HS-5 (cell line): ENCODE results near the gene PSPC1.
A peak's percentile ranks its signal among the peaks of the same experiment; 100 is the strongest.
"Not testable (repeated sequence)": the region's sequence is repeated elsewhere in the genome, so short reads cannot be mapped to it uniquely, and the experiment has no call there.

Experiments
- DNase-seq: peaks from one replicate; pipeline ENCODE4 v3.0.0-alpha.2; 2012; ENCODE audit warnings: low read depth

Gene PSPC1, protein sequence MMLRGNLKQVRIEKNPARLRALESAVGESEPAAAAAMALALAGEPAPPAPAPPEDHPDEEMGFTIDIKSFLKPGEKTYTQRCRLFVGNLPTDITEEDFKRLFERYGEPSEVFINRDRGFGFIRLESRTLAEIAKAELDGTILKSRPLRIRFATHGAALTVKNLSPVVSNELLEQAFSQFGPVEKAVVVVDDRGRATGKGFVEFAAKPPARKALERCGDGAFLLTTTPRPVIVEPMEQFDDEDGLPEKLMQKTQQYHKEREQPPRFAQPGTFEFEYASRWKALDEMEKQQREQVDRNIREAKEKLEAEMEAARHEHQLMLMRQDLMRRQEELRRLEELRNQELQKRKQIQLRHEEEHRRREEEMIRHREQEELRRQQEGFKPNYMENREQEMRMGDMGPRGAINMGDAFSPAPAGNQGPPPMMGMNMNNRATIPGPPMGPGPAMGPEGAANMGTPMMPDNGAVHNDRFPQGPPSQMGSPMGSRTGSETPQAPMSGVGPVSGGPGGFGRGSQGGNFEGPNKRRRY

DNA sequence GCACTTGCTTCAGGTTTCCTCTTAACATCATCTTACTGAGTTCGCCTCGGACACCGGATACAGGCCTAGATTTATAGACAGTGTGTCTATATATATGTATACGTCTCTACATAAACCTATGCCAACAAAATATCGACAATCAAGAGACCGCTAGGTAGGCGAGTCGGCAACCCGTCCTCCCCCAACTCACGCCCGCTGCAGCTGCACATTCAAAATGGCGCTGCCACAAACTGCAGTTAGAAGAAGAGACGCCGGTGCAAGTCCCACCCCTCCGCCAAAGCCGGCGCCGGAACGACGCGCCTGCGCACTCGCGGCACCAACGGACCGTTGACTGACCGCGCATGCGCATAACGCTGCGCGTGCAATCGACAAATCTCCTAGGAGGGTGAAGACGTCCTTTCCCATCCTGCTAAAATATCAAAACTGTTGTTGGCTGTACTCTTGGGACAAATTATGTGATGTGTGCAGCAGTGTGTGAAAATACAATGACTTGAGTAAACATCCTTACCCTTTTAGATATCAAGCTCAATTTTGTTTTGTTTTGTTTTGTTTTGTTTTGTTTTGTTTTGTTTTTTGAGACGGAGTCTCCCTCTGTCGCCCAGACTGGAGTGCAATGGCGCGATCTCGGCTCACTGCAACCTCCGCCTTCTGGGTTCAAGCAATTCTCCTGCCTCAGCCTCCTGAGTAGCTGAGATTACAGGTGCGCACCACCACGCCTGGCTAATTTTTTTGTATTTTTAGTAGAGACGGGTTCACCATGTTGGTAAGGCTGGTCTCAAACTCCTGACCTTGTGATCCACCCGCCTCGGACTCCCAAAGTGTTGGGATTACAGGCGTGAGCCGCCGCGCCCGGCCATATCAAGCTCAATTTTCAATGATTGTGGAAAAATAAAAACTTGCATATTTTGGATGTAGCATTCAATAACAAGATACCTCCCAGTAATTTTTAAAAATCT lies at the start of gene PSPC1:
PSPC1 (minus strand) TSS at position 219 of the 956 bp plus-strand sequence; CDS start at position 31, 188 bp downstream.
- peak; percentile 45 for DNase-seq

DNA sequence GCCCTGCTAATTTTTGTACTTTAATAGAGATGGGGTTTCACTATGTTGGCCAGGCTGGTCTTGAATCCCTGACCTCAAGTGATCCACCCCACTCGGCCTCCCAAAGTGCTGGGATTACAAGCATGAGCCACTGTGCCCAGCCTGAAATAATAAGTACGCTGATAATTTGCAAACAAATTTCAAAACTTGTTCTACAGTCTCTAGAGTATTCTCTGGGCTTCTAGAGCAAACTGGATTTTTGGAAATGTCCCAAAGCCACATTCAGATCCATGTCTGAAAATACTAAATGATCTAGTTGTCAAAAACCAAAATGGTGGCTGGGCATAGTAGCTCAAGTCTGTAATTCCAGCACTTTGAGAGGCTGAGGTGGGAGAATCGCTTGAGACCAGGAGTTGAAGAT lies 39.9 kb upstream of the PSPC1 start:
- DNase-seq = no peak

DNA sequence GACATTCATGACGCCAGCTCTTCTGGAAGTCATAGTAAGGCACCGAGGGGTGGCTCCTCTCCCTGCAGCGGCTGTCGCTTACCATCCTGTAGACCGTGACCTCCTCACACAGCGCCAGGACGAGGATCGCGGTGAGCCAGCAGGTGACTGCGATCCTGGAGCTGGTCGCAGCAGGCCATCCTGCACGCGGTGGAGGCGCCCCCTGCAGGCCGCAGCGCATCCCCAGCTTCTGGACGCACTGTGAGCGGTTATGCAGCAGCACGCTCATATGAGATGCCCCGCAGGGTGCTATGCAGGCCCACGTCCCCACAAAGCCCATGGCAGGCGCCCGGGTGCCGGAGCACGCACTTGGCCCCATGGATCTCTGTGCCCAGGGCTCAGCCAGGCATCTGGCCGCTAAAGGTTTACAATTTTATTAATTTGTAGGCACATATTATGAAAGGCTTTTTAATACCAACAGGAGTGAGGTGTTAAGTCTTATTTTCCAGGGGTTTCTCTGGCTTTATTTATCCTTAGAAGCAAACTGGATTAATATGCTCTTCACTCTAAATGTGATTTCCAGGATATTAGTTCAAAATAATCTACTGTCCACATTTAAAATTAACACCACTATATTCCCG lies 35.6 kb upstream of the PSPC1 start:
- DNase-seq = no peak

DNA sequence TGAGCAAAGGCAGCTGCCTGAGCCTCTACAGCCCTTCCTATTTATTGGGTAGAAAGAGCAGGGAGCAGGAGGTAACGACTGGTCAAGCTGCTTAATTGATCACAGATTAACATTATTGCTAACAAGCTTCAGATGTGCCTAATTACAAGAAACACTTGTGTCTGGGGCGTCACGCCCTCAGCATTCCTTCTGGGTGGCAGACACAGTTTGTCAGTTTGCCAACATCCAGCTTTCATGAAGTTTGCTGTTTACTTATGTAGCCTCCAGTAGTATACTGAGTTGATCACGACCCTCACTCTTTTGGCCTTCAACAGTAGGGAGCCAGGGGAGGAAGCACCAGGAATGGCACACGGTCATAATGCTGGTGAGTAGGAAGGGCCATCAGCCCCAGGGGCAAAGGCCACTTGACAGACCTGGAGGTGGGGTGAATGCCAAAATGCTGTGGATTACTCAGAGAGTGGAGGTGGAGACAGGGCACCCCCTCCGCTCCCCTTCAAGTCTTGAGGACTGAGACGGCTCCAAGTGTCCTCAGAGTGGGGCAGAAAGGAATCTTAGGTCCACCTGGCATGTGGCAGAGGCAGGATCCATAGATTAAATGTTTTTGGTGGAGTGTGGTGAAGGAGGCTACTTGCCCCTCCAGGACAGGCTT lies 34.9 kb upstream of the PSPC1 start:
- DNase-seq = no peak

DNA sequence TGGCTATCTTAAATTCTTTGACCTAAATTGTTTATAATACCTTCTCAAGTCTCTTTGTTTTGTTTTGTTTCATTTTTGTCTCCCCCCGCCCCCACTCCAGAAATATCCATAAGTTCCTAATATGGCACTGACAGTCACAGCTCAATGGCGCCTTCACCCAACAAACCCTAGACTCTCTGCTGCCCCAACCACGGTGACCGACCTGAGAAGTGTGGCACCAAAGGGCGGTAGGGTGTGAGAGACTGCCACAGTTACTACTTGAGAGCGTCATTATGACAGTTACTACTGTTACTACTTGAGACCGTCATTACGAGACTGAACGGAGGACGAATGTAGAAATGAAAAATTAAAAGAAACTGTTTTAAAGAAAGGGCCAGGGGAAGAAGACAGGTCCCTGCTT lies 34.4 kb upstream of the PSPC1 start:
- DNase-seq = no peak

DNA sequence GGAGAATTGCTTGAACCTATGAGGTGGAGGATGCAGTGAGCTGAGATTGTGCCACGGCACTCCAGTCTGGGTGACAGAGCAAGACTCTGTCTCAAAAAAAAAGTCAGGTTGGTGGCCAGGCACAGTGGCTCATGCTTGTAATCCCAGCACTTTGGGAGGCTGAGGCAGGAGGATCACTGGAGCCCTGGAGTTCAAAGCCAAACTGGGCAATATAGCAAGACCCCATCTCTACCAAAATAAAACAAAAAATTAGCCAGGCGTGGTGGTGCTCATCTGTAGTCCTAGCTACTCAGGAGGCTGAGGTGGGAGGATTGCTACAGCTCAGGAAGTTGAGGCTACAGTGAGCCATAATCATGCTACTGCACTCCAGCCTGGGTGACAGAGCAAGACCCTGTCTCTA lies 33.1 kb upstream of the PSPC1 start:
- not testable (repeated sequence) for DNase-seq

DNA sequence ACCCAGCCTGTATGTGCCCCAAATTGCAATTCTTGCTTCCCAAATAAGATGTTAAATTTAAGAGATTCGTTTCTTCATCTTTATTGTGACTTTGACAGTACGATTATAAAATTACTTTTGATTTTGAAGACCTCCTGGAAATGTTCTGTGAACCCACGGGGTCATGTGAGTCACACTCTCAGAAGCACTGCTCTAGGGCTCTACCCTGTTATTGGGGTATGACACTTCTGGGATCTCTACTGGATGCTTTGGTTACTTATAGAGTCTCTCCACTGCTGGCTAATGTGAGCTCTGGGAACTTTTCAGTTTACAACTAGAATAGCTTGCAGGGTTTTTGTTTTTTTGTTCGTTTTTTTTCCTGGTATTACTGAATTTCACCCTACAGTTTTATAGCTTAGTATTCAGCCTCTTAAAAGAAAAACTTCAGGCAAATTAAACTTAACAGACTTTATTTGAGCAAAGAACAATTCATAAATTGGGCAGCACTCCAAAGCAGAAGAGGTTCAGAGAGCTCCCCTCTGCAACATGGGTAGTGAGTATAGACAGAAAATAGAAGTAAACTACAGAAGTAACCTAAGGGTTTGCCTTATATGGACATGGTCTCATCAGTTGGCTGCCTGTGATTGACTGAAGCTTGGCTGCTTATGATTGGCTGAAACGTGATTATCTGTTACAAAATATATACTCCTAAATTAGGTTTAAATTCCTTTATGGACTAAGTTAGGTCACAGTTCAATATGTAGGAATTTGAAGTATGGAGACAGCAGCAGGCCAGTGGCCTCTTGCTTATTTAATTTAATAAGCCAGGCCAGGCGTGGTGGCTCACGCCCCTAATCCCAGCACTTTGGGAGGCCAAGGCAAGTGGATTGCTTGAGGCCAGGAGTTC lies 28.5 kb upstream of the PSPC1 start:
- DNase-seq = no peak

DNA sequence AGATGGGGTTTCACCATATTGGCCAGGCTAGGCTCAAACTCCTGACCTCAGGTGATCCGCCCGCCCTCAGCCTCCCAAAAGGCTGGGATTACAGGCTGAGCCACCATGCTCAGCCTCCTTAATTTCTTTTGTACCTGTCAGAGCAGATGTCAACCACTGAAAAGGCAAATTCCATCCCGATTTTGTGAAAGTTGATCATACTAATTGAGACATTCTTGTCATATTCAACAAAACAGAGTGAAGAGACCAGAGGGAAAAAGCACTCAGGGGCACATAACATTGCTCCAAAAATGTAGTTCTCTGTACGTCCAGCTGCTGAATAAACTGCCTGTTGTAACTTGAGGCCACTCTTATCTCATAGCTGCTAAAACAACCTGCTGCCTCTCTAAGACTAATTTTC lies 27.4 kb upstream of the PSPC1 start:
- no peak for DNase-seq

DNA sequence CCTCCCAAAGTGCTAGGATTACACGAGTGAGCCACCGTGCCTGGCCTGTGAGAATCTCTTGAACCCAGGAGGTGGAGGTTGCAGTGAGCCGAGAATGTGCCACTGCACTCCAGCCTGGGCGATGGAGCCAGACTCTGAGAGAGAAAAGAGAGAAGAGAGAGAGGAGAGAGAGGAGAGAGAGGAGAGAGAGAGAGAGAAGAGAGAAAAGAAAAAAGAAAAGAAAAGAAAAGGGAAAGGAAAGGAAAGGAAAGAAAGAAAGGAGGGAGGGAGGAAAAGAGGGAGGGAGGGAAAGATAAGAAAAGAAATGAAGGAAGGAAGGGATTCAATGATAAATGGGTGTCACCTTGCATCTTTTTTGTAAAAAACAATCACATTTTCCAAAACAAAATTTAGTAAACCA lies 23.0 kb upstream of the PSPC1 start:
- DNase-seq = no peak

DNA sequence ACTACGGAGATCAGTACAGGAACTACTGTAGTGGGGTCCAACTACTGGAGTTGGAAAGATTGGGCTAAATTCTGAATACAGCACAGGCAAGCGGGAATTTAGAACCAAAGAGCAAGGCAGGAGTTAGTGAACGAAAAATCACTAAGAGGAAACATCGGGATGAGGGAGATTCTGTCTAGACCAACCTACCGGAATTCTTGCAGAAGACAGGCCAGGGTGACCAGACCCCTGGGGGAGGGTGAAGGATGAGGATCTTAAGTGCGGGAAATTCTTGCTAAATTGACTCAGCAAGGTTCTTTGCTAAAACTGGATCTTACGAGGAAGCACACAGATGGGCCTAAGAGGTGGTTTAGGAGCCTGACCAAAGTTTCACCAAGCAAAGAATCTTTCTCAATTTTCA lies 13.2 kb upstream of the PSPC1 start:
- no peak for DNase-seq

DNA sequence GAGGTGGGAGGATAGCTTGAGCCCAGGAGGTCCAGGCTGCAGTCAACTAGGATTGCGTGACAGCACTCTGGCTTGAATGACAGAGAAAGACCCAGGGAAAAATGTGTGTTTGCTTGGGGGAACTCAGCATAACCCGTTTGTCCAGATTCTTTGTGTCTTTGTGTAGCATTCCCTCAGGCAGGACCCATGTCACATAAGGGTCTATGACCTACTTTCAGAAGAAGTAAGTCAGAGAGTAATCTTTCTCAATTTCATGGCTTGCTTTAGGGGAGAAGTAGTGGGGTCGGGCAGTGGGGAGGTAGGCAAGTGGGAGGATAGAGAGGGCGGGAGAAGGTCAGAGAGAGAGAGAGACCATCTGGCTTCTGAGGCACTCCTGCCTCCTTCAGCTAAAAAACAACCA lies 11.9 kb upstream of the PSPC1 start:
- no peak for DNase-seq

DNA sequence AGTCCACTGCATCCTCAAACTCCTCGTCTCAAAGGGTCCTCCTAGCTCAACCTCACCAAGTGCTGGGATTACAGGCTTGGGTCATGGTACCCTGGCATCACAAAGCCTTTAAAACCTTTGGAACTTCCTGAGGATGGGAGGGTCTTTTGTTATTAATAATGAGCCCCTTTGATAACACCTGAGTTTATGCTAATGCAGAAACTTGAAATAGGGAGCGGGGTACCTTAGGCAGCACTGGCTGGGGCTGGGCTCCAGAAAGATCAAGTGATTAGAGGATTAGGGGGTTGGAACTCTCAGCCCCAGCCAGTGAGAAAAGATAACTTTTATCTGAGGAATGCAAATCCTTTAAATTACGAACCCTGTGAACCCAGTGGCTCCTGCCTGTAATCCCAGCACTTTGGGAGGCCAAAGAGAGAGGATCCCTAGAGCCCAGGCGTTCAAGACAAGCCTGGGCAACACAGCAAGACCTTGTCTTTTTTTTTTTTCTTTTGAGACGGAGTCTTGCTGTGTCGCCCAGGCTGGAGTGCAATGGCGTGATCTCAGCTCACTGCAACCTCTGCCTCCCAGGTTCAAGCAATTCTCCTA lies 9.3 kb upstream of the PSPC1 start:
- DNase-seq = no peak

DNA sequence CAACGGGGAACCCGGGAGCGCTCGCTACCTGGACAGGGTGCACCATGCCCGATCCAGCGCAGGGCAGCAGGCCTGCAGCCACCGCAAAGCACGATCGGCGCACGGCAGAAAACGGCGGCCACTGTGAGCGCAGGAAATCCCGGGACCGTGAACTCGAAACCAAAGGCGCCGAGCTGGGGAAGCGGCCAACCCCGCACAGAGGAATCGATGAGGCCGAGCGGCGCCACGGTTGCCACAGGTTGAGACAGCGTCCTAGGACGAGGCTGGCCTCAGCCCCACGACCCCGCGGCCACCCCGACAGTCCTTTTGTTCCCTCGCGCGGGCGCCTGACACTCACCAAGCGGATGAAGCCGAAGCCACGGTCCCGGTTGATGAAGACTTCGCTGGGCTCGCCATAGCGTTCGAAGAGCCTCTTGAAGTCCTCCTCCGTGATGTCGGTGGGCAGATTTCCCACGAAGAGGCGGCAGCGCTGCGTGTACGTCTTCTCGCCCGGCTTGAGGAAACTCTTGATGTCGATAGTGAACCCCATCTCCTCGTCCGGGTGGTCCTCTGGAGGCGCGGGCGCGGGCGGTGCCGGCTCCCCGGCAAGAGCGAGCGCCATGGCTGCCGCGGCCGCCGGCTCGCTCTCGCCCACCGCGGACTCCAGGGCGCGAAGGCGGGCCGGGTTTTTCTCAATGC lies 557 bp downstream of the PSPC1 start:
- no peak for DNase-seq

DNA sequence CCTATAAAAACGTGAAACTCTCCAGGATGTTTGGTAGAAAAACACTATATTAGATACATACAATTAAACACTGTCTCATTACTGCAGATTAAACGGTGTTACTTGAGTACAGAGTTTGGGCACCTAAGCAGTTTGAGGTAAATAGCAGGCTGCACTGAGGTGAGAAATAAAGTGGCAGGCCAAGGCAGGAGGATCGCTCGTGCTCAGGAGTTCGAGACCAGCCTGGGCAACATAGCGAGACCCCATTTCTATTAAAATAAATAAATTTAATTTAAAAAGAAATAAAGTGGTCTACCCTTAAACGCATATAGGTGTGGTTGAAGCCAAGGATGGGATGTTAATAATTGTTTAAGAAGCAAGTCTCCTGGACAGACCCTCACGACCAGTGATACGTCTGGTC lies 1.2 kb downstream of the PSPC1 start:
- DNase-seq = no peak

DNA sequence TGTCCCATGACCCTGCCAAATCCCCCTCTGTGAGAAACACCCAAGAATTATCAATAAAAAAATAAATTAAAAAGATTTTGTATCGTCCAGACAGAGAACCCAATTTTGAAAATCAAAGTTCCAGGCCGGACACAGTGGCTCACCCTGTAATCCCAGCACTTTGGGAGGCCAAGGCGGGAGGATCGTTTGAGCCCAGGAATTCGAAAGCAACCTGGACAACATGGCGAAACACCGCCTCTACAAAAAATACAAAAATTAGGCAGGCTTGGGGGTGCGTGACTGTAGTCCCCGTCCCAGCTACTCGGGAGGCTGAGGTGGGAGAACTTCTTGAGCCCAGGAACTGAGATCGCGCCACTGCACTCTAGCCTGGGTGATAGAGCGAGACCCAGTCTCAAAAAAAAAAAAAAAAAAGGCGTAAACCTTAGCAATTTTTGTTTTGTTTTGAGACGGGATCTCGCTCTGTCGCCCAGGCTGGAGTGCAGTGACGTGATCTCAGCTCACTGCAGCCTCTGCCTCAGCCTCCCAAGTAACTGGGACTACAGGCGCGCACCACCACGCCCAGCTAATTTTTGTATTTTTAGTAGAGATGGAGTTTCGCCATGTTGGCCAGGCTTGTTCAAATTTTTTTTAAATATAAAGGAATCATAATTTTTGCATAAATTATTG lies 1.9 kb downstream of the PSPC1 start:
- DNase-seq = not testable (repeated sequence)

DNA sequence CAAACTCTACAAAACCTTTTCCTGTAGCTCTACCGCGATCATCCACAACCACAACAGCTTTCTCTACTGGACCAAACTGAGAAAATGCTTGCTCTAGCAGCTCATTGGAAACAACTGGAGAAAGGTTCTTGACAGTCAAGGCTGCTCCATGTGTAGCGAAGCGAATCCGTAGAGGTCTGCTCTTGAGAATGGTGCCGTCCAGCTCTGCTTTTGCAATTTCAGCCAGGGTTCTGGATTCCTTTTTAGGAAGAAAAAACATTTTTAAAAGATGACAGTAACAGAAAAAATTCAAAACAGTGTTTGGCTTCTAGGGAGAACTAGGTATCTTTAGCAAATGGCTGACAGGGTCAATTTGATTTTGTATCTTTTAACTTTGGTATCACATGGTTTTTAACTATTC lies 10.4 kb downstream of the PSPC1 start:
- DNase-seq = no peak

DNA sequence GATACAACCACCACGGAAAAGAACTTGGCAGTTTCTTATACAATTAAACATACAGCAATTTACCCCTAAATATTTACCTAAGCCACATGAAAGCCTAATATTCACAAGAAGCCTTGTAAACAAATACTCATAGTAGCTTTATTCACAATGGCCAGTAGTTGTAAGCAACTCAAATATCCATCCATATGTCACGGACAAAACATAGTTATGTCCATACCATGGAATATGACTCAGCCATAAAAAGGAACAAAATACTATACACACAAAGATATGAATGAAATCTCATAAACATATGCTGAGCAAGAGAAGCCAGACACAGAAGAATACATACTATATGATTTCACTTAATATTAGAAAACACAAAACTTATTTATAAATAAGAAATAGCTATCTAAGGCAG lies 12.9 kb downstream of the PSPC1 start:
- DNase-seq = no peak

DNA sequence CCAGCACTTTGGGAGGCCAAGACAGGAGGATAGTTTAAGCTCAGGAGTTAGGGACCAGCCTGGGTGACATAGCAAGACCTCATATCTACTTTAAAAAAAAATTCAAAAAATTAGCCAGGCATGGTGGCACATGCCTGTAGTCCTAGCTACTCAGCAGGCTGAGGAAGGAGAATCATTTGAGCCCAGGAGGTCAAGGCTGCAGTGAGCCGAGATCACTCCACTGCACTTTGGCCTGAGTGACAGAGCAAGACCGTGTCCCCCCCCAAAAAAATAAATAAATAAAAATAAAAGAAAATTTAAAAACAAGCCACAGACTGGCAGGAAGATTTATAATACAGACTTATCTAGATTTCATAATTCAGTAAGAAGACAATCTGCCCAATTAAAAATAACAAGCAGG lies 14.8 kb downstream of the PSPC1 start:
- no peak for DNase-seq

DNA sequence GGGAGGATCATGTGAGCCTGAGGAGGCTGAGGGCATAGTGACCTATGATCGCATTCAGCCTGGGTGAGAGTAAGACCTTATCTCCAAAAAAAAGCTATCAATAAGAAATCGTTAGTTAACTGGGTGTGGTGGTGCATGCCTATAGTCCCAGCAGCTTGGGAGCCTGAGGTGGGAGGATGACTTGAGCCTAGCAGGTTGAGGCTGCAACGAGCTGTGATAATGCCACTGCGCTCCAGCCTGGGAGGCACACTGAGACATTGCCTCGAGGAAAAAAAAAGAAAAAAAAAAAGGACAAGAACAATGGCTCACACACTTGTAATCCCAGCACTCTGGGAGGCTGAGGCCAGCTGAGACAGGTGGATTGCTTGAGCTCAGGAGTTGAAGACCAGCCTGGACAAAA lies 16.2 kb downstream of the PSPC1 start:
- no peak for DNase-seq
